ENCODE measurements around the gene COL12A1.

DNA sequence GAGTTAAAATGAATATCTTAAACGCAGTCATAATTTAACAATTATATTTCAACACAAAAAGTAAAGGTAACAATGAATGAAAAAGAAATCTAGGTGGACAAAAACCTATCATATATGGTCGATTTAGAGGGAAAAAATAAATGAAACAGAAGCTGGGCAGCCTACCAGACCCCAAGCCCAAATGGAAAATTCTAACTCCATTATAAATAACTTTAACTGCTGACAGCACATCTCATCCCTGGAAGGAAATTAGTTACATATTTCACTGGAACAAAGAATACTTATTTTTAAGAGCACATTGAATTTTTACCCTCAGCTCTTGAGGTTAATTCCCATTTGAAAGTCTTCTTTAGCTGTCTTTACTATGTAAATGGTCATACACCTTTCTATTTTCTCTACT lies 39.1 kb downstream of the COL12A1 start:
- TF ChIP-seq, protein P1, sequence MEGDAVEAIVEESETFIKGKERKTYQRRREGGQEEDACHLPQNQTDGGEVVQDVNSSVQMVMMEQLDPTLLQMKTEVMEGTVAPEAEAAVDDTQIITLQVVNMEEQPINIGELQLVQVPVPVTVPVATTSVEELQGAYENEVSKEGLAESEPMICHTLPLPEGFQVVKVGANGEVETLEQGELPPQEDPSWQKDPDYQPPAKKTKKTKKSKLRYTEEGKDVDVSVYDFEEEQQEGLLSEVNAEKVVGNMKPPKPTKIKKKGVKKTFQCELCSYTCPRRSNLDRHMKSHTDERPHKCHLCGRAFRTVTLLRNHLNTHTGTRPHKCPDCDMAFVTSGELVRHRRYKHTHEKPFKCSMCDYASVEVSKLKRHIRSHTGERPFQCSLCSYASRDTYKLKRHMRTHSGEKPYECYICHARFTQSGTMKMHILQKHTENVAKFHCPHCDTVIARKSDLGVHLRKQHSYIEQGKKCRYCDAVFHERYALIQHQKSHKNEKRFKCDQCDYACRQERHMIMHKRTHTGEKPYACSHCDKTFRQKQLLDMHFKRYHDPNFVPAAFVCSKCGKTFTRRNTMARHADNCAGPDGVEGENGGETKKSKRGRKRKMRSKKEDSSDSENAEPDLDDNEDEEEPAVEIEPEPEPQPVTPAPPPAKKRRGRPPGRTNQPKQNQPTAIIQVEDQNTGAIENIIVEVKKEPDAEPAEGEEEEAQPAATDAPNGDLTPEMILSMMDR (conservative IDR thresholded peaks at IDR 0.05 in 1 of 2, IDR thresholded peaks at IDR 0.05 in 1 of 2; ENCODE audit: low read depth in 1 of 2, low read length in 2 of 2), result no peak
- no peak for TF ChIP-seq EZH2 (IDR thresholded peaks at IDR 0.05; ENCODE audit: low read length, missing control alignments)
